Uterus (tissue), 4 donors: Measurements from ENCODE around the gene NXPH4. TPM values are rescaled to one million over a fixed set of nuclear protein-coding genes. Genes with fewer than 3 reads are reported as not detected.

Source experiments
- DNase-seq, 2 donors: peaks; one replicate each; pipeline ENCODE4 v3.0.0-alpha.2; 2019 to 2020
- H3K27ac ChIP-seq, 2 donors: fragments of 200-600 bp; sonication (generic); 1 replicate in 1 of 2; 2 replicates in 1 of 2; pipeline ENCODE4 v1.5.1; 2016 to 2018
- H3K27me3 ChIP-seq, 2 donors: fragments of 200-600 bp; sonication (generic); one replicate each; pipeline ENCODE4 v1.5.1; 2018 to 2019; ENCODE audit warnings: control low read depth in 1 of 2
- H3K36me3 ChIP-seq, 2 donors: fragments of 200-600 bp; sonication (generic); one replicate each; pipeline ENCODE4 v1.5.1; 2019; ENCODE audit warnings: control low read depth in 1 of 2
- H3K4me1 ChIP-seq, 2 donors: fragments of 200-600 bp; sonication (generic); one replicate each; pipeline ENCODE4 v1.5.1; 2018 to 2019; ENCODE audit warnings: control low read depth in 1 of 2
- H3K4me3 ChIP-seq, 2 donors: fragments of 200-600 bp; sonication (generic); 1 replicate in 1 of 2; 2 replicates in 1 of 2; pipeline ENCODE4 v1.5.1; 2018 to 2019; ENCODE audit warnings: mild to moderate bottlenecking in 1 of 2
- H3K9me3 ChIP-seq, 2 donors: fragments of 200-600 bp; sonication (generic); one replicate each; pipeline ENCODE4 v1.5.1; 2019; ENCODE audit warnings: control low read depth in 1 of 2
- CTCF ChIP-seq, 4 experiments: fragments of 200-600 bp in 2 of 4; fragments of 450-650 bp in 2 of 4; sonication (generic) in 2 of 4; IDR thresholded peaks; one replicate each; pipeline ENCODE4 v1.5.1; 2016 to 2019; ENCODE audit warnings: antibody characterized with exemption in 4 of 4, mild to moderate bottlenecking in 2 of 4, moderate library complexity in 1 of 4
- POLR2A ChIP-seq, 2 donors: fragments of 450-650 bp; IDR thresholded peaks; one replicate each; pipeline ENCODE4 v1.6.1; 2016; ENCODE audit warnings: antibody characterized with exemption in 2 of 2, mild to moderate bottlenecking in 1 of 2, moderate library complexity in 1 of 2
- intact Hi-C: fragments of 100-400 bp; cut with DNase I; formaldehyde crosslinking; loops from one replicate; pipeline ENCODE4 v1.15.1; 2023; ENCODE audit warnings: low total_unique reads
- total RNA-seq, 4 donors: library from RNA; depleted of rRNA in 3 of 4; stranded (reverse); fragments of >200 nt in 3 of 4; gene quantifications; one replicate each; pipeline versions ENCODE4 v1.1.0 to v1.2.4, GENCODE V29; 2014 to 2023
- donor health status: DM: yes; HTN: yes; CAD: no.

Gene NXPH4
- total RNA-seq, 4 donors from 2014 or later, result 6.3 TPM; not detected in 3

- Histone ChIP-seq H3K27me3 (no peaks in the 10 kb centered on the region), H3K4me3 (no peak overlapping the region), H3K36me3 (no peaks in the 10 kb centered on the region), H3K4me1 (no peaks in the 10 kb centered on the region), H3K27ac (no peak overlapping the region), H3K9me3 (no peaks in the 10 kb centered on the region)
- intact Hi-C loops, result no loop called here
- no peak for TF ChIP-seq CTCF (IDR thresholded peaks at IDR 0.05)
- no peak for TF ChIP-seq POLR2A (IDR thresholded peaks at IDR 0.05)
- DNase-seq, result no peak
Measured at GRCh38 chr12:57173683-57174082, 42.9 kb upstream of the NXPH4 start.

- Histone ChIP-seq H3K4me1 (no peaks in the 10 kb centered on the region), H3K27me3 (no peaks in the 10 kb centered on the region), H3K4me3 (no peak overlapping the region), H3K36me3 (no peaks in the 10 kb centered on the region), H3K27ac (peak overlapping the region; percentile 8 to 60), H3K9me3 (no peaks in the 10 kb centered on the region)
- peak; percentile 71 to 89 (median 82) for TF ChIP-seq CTCF (IDR thresholded peaks at IDR 0.05)
- peak in 1 of 2 donors; percentile 19 for TF ChIP-seq POLR2A (IDR thresholded peaks at IDR 0.05)
- peak; percentile 88 to 92 for DNase-seq
- intact Hi-C loops, result loop anchor here (5.0 kb wide), 1 partner anchor 48 kb away; the partner anchor contains the start of gene LRP1
Measured at GRCh38 chr12:57175428-57176138, 41.0 kb upstream of the NXPH4 start.

- no peaks in the 10 kb centered on the region for H3K4me1 ChIP-seq
- no peaks in the 10 kb centered on the region for H3K9me3 ChIP-seq
- no peaks in the 10 kb centered on the region for H3K36me3 ChIP-seq
- H3K4me3 ChIP-seq, result no peak overlapping the region
- H3K27me3 ChIP-seq, result no peaks in the 10 kb centered on the region
- H3K27ac ChIP-seq, result peak overlapping the region in 1 of 2 donors; percentile 60
- intact Hi-C loops, result loop anchor here (5.0 kb wide), 1 partner anchor 49 kb away; the partner anchor contains the start of gene LRP1
- TF ChIP-seq POLR2A (IDR thresholded peaks at IDR 0.05), result peak in 1 of 2 donors; percentile 7
- TF ChIP-seq CTCF (IDR thresholded peaks at IDR 0.05), result no peak
- no peak for DNase-seq
Measured at GRCh38 chr12:57176139-57176477, 40.5 kb upstream of the NXPH4 start.

- Histone ChIP-seq H3K9me3 (no peaks in the 10 kb centered on the region), H3K36me3 (no peaks in the 10 kb centered on the region), H3K4me1 (no peaks in the 10 kb centered on the region), H3K27me3 (no peaks in the 10 kb centered on the region), H3K27ac (no peak overlapping the region), H3K4me3 (no peak overlapping the region)
- DNase-seq, result no peak
- no peak for TF ChIP-seq CTCF (IDR thresholded peaks at IDR 0.05)
- no peak for TF ChIP-seq POLR2A (IDR thresholded peaks at IDR 0.05)
- intact Hi-C loops, result loop anchor here (5.0 kb wide), 1 partner anchor 50 kb away; the partner anchor contains the start of gene LRP1
Measured at GRCh38 chr12:57176846-57177245, 39.7 kb upstream of the NXPH4 start.

- no peaks in the 10 kb centered on the region for H3K36me3 ChIP-seq
- H3K27ac ChIP-seq, result no peak overlapping the region
- H3K9me3 ChIP-seq, result no peaks in the 10 kb centered on the region
- DNase-seq, result no peak
- H3K27me3 ChIP-seq, result no peaks in the 10 kb centered on the region
- H3K4me3 ChIP-seq, result no peak overlapping the region
- intact Hi-C loops, result loop anchor here (5.0 kb wide), 1 partner anchor 50 kb away; the partner anchor contains the start of gene LRP1
- TF ChIP-seq POLR2A (IDR thresholded peaks at IDR 0.05), result no peak
- TF ChIP-seq CTCF (IDR thresholded peaks at IDR 0.05), result no peak
- H3K4me1 ChIP-seq, result no peaks in the 10 kb centered on the region
Measured at GRCh38 chr12:57177354-57177753, 39.2 kb upstream of the NXPH4 start.
